ENCODE results near the gene PREX1.

GRCh38 chr20:48733296-48733790 lies 94.5 kb downstream of the PREX1 start:
- no peak for TF ChIP-seq CTCF (IDR thresholded peaks at IDR 0.05)
- no peak for TF ChIP-seq POLR2A (IDR thresholded peaks at IDR 0.05)
